OCI-LY7 (cell line): ENCODE data around the gene ZNF648. TPM values are rescaled to one million over a fixed set of nuclear protein-coding genes. Genes with fewer than 3 reads are reported as not detected.

ENCODE experiments used
- BruUV-seq: library from RNA; stranded (reverse); fragments of 400-500 nt; replicated peaks from 2 replicates; lab custom pipeline; 2021; lab: Mats Ljungman, UMichigan
- CTCF ChIA-PET: fragments of 300-600 bp; sonication (Branson Sonifier 250); formaldehyde crosslinking; loops from one replicate; lab custom pipeline; 2022; ENCODE audit warnings: antibody characterized with exemption; ENCODE audit not compliant: unreplicated experiment; lab: Charles Lee
- POLR2A ChIA-PET: fragments of 300-600 bp; sonication (Branson Sonifier 250); formaldehyde crosslinking; loops from one replicate; lab custom pipeline; 2022; ENCODE audit warnings: antibody characterized with exemption; lab: Charles Lee
- DNase-seq: peaks from one replicate; pipeline ENCODE4 v3.0.0-alpha.2; 2015; ENCODE audit warnings: low spot score
- H2AFZ ChIP-seq: fragments of 200-600 bp; sonication (generic), shearing (Covaris generic); 2 replicates; pipeline ENCODE4 v1.6.1; 2014; ENCODE audit warnings: mild to moderate bottlenecking, antibody characterized with exemption, low read length, moderate library complexity
- H3K27ac ChIP-seq: fragments of 200-600 bp; sonication (generic); 2 replicates; pipeline ENCODE4 v1.5.1; 2014; ENCODE audit warnings: mixed run types, low read depth, mild to moderate bottlenecking, moderate library complexity, low read length, inconsistent platforms; ENCODE audit not compliant: poor library complexity, severe bottlenecking
- H3K36me3 ChIP-seq: fragments of 200-600 bp; sonication (generic); 2 replicates; pipeline ENCODE4 v1.6.1; 2014; ENCODE audit warnings: mild to moderate bottlenecking, antibody characterized with exemption, low read length, moderate library complexity, mixed read lengths; ENCODE audit not compliant: insufficient read depth
- H3K4me1 ChIP-seq: fragments of 200-600 bp; sonication (generic); 2 replicates; pipeline ENCODE4 v1.5.1; 2014; ENCODE audit warnings: mild to moderate bottlenecking, low read length; ENCODE audit not compliant: insufficient read depth, poor library complexity, severe bottlenecking
- H3K4me2 ChIP-seq: fragments of 200-600 bp; sonication (generic); 2 replicates; pipeline ENCODE4 v1.6.1; 2014; ENCODE audit warnings: mild to moderate bottlenecking, low read length
- H3K4me3 ChIP-seq: fragments of 200-600 bp; sonication (generic); 2 replicates; pipeline ENCODE4 v1.5.1; 2014; ENCODE audit warnings: mild to moderate bottlenecking, low read depth, low read length; ENCODE audit not compliant: poor library complexity, severe bottlenecking
- H3K79me2 ChIP-seq: fragments of 200-600 bp; sonication (generic); 2 replicates; pipeline ENCODE4 v1.6.1; 2016; ENCODE audit warnings: low read depth, mild to moderate bottlenecking, low read length, moderate library complexity, mixed read lengths; ENCODE audit not compliant: insufficient read depth
- H3K9me2 ChIP-seq: fragments of 200-600 bp; sonication (generic); 2 replicates; pipeline ENCODE4 v1.6.1; 2016; ENCODE audit warnings: mild to moderate bottlenecking, low read length, mixed read lengths; ENCODE audit not compliant: insufficient read depth
- H3K9me3 ChIP-seq: fragments of 200-600 bp; sonication (generic); 2 replicates; pipeline ENCODE4 v1.6.1; 2014; ENCODE audit warnings: mild to moderate bottlenecking, mixed run types, low read length, mixed read lengths
- H4K20me1 ChIP-seq: fragments of 200-600 bp; sonication (generic); 2 replicates; pipeline ENCODE4 v1.6.1; 2014; ENCODE audit warnings: mild to moderate bottlenecking, antibody characterized with exemption, low read length, moderate library complexity, mixed read lengths; ENCODE audit not compliant: insufficient read depth
- EZH2phosphoT487 ChIP-seq: fragments of 200-600 bp; sonication (generic); IDR thresholded peaks from 2 replicates; pipeline ENCODE4 v1.6.1; 2018; ENCODE audit warnings: low read depth, borderline replicate concordance, mild to moderate bottlenecking, mixed run types, antibody characterized with exemption, low read length, moderate library complexity, mixed read lengths
- intact Hi-C: fragments of 100-400 bp; cut with micrococcal nuclease; formaldehyde crosslinking; loops from one replicate; pipeline ENCODE4 v1.10.0; 2022; ENCODE audit not compliant: unreplicated experiment
- total RNA-seq, 2 experiments: library from RNA; depleted of rRNA in 1 of 2; stranded (reverse); fragments of >200 nt in 1 of 2; shearing (Covaris generic) in 1 of 2; gene quantifications; 2 replicates each; pipeline ENCODE4 v1.2.3, GENCODE V29; 2014 to 2022
- TF ChIP-seq, protein P1 (sequence below): fragments of 200-600 bp; sonication (generic); conservative IDR thresholded peaks from 2 replicates; pipeline ENCODE4 v1.5.1; 2014; ENCODE audit warnings: mild to moderate bottlenecking, antibody characterized with exemption, low read length, moderate library complexity, mixed read lengths

ZNF648 gene
- total RNA-seq, 2 experiments from 2014 or later = not detected

DNA sequence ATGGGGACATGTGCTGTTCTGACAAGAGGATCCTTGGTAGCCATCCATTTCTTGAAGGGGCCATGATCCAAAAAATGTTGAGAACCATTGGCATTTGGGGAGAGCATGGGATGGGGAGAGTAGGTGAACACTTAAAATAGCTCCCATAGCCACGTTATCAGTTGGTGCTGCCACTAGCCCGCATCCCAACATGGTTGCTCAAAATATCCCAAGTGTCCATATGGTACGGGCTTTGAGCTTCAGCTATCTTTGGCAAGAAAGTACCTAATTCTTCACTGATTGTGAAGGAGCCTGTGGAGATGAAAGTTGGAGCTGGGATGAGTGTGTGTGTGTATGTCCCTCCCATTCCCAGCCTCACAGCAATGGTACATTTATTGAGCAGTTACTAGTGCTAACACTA lies 3.1 kb upstream of the ZNF648 start:
- Histone ChIP-seq H3K27ac (no peak overlapping the region), H3K4me1 (no peaks in the 10 kb centered on the region), H3K79me2 (no peaks in the 10 kb centered on the region), H2AFZ (no peak overlapping the region), H3K4me2 (no peak overlapping the region), H3K36me3 (no peaks in the 10 kb centered on the region), H3K4me3 (no peak overlapping the region), H4K20me1 (no peaks in the 10 kb centered on the region), H3K9me3 (no peaks in the 10 kb centered on the region), H3K9me2 (no peaks in the 10 kb centered on the region)
- POLR2A ChIA-PET = no interaction called here
- no TSS peak for BruUV-seq
- TF ChIP-seq, protein P1, sequence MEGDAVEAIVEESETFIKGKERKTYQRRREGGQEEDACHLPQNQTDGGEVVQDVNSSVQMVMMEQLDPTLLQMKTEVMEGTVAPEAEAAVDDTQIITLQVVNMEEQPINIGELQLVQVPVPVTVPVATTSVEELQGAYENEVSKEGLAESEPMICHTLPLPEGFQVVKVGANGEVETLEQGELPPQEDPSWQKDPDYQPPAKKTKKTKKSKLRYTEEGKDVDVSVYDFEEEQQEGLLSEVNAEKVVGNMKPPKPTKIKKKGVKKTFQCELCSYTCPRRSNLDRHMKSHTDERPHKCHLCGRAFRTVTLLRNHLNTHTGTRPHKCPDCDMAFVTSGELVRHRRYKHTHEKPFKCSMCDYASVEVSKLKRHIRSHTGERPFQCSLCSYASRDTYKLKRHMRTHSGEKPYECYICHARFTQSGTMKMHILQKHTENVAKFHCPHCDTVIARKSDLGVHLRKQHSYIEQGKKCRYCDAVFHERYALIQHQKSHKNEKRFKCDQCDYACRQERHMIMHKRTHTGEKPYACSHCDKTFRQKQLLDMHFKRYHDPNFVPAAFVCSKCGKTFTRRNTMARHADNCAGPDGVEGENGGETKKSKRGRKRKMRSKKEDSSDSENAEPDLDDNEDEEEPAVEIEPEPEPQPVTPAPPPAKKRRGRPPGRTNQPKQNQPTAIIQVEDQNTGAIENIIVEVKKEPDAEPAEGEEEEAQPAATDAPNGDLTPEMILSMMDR = no peak
- no peak for TF ChIP-seq EZH2phosphoT487
- intact Hi-C loops = no loop called here
- CTCF ChIA-PET = no interaction called here
- DNase-seq = no peak

GRCh38 chr1:182062223-182062622 lies 711 bp upstream of the ZNF648 start:
- H3K4me3 ChIP-seq = no peak overlapping the region
- no peaks in the 10 kb centered on the region for H4K20me1 ChIP-seq
- no peaks in the 10 kb centered on the region for H3K36me3 ChIP-seq
- TF ChIP-seq, protein P1 = no peak
- TF ChIP-seq EZH2phosphoT487 = no peak
- POLR2A ChIA-PET = no interaction called here
- intact Hi-C loops = no loop called here
- H3K4me2 ChIP-seq = no peak overlapping the region
- H3K27ac ChIP-seq = no peak overlapping the region
- no peaks in the 10 kb centered on the region for H3K79me2 ChIP-seq
- no peaks in the 10 kb centered on the region for H3K9me2 ChIP-seq
- H3K4me1 ChIP-seq = no peaks in the 10 kb centered on the region
- no peak overlapping the region for H2AFZ ChIP-seq
- no TSS peak for BruUV-seq
- no peaks in the 10 kb centered on the region for H3K9me3 ChIP-seq
- DNase-seq = no peak
- CTCF ChIA-PET = no interaction called here

- TF ChIP-seq EZH2phosphoT487 = no peak
- TF ChIP-seq, protein P1 = no peak
- no peak overlapping the region for H3K4me2 ChIP-seq
These were observed 635 bp downstream of the ZNF648 start for GRCh38 chr1:182060877-182061276.

More at GRCh38 chr1:182060877-182061276, 635 bp downstream of the ZNF648 start:
- H3K9me3 ChIP-seq = no peaks in the 10 kb centered on the region
- intact Hi-C loops = no loop called here
- no TSS peak for BruUV-seq
- no peak overlapping the region for H3K27ac ChIP-seq
- H3K4me1 ChIP-seq = no peaks in the 10 kb centered on the region
- H3K4me3 ChIP-seq = no peak overlapping the region
- no peak overlapping the region for H2AFZ ChIP-seq
- H3K36me3 ChIP-seq = no peaks in the 10 kb centered on the region
- ChIA-PET POLR2A (no interaction called here), CTCF (no interaction called here)
- no peaks in the 10 kb centered on the region for H3K9me2 ChIP-seq
- no peak for DNase-seq
- no peaks in the 10 kb centered on the region for H3K79me2 ChIP-seq
- no peaks in the 10 kb centered on the region for H4K20me1 ChIP-seq
